PC-3 (cell line): Measurements from ENCODE around the gene SLC7A1. TPM values are rescaled to one million over a fixed set of nuclear protein-coding genes. Genes with fewer than 3 reads are reported as not detected.

Experiments
- ATAC-seq: fragments of 200-7000 bp; cut with Tn5 transposase; 2 replicates; pipeline ENCODE4 v1.9.1; 2020; ENCODE audit warnings: mild to moderate bottlenecking, moderate library complexity
- BruUV-seq: library from RNA; stranded (reverse); fragments of 400-500 nt; replicated peaks from 2 replicates; lab custom pipeline; 2021; lab: Mats Ljungman, UMichigan
- CTCF ChIA-PET: fragments of 300-600 bp; sonication (Branson Sonifier 250); formaldehyde crosslinking; loops from one replicate; lab custom pipeline; 2022; ENCODE audit warnings: antibody characterized with exemption; lab: Charles Lee
- POLR2A ChIA-PET: fragments of 300-600 bp; sonication (Branson Sonifier 250); formaldehyde crosslinking; loops from one replicate; lab custom pipeline; 2022; ENCODE audit warnings: antibody characterized with exemption; ENCODE audit not compliant: unreplicated experiment; lab: Charles Lee
- DNase-seq: peaks from one replicate; pipeline ENCODE4 v3.0.0-alpha.2; 2015
- H2AFZ ChIP-seq: fragments of 300-600 bp; sonication (generic); 2 replicates; pipeline ENCODE4 v1.6.0; 2016; ENCODE audit warnings: antibody characterized with exemption, low read length
- H3F3A ChIP-seq: fragments of 300-600 bp; sonication (generic); one replicate; pipeline ENCODE4 v1.6.0; 2017; ENCODE audit warnings: antibody characterized with exemption, low read length, control low read depth, mild to moderate bottlenecking; ENCODE audit not compliant: unreplicated experiment
- H3K27ac ChIP-seq: fragments of 300-600 bp; sonication (generic); 2 replicates; pipeline ENCODE4 v1.5.1; 2016; ENCODE audit warnings: mild to moderate bottlenecking, low read length
- H3K27me3 ChIP-seq: fragments of 300-600 bp; sonication (generic); 2 replicates; pipeline ENCODE4 v1.6.1; 2016; ENCODE audit warnings: low read length, mixed read lengths
- H3K36me3 ChIP-seq: fragments of 300-600 bp; sonication (generic); 2 replicates; pipeline ENCODE4 v1.6.1; 2016; ENCODE audit warnings: low read depth, mixed run types, low read length, mixed read lengths
- H3K4me1 ChIP-seq: fragments of 300-600 bp; sonication (generic); 2 replicates; pipeline ENCODE4 v1.5.1; 2016; ENCODE audit warnings: low read length; ENCODE audit not compliant: insufficient read depth
- H3K4me2 ChIP-seq: fragments of 300-600 bp; sonication (generic); 2 replicates; pipeline ENCODE4 v1.6.0; 2016; ENCODE audit warnings: low read length
- H3K4me3 ChIP-seq: fragments of 300-600 bp; sonication (generic); 2 replicates; pipeline ENCODE4 v1.5.1; 2016; ENCODE audit warnings: mild to moderate bottlenecking, low read length, mixed read lengths
- H3K79me2 ChIP-seq: fragments of 300-600 bp; sonication (generic); 2 replicates; pipeline ENCODE4 v1.6.1; 2017; ENCODE audit warnings: low read length, mixed read lengths
- H3K9ac ChIP-seq: fragments of 300-600 bp; sonication (generic); 2 replicates; pipeline ENCODE4 v1.6.0; 2016; ENCODE audit warnings: mild to moderate bottlenecking, low read length
- H3K9me2 ChIP-seq: fragments of 300-600 bp; sonication (generic); replicated peaks from 2 replicates; pipeline ENCODE4 v1.6.1; 2016; ENCODE audit warnings: mixed run types, low read length, mixed read lengths
- H3K9me3 ChIP-seq: fragments of 300-600 bp; sonication (generic); 2 replicates; pipeline ENCODE4 v1.6.1; 2016; ENCODE audit warnings: low read length, mixed read lengths
- H4K20me1 ChIP-seq: fragments of 300-600 bp; sonication (generic); 2 replicates; pipeline ENCODE4 v1.6.1; 2016; ENCODE audit warnings: low read length, mixed read lengths
- EZH2 ChIP-seq: fragments of 300-600 bp; sonication (generic); IDR thresholded peaks from one replicate; pipeline ENCODE4 v1.6.1; 2017; ENCODE audit warnings: antibody characterized with exemption, mild to moderate bottlenecking, low read length; ENCODE audit not compliant: unreplicated experiment
- EZH2phosphoT487 ChIP-seq: fragments of 300-600 bp; sonication (generic); IDR thresholded peaks from 2 replicates; pipeline ENCODE4 v1.6.1; 2018; ENCODE audit warnings: mild to moderate bottlenecking, antibody characterized with exemption, low read length, borderline replicate concordance
- intact Hi-C: fragments of 100-400 bp; cut with micrococcal nuclease; formaldehyde crosslinking; loops from 2 replicates; pipeline ENCODE4 v1.9.0; 2023
- total RNA-seq: library from RNA; depleted of rRNA; stranded (reverse); fragments of >200 nt; gene quantifications from 2 replicates; pipeline ENCODE4 v1.2.3, GENCODE V29; 2014
- TF ChIP-seq, protein P1 (sequence below): fragments of 300-600 bp; sonication (generic); conservative IDR thresholded peaks from 2 replicates; pipeline ENCODE4 v1.5.1; 2017; ENCODE audit warnings: antibody characterized with exemption, low read depth, mild to moderate bottlenecking, low read length

SLC7A1 gene
- total RNA-seq, 1 experiment from 2014 or later: 19.5 TPM

DNA sequence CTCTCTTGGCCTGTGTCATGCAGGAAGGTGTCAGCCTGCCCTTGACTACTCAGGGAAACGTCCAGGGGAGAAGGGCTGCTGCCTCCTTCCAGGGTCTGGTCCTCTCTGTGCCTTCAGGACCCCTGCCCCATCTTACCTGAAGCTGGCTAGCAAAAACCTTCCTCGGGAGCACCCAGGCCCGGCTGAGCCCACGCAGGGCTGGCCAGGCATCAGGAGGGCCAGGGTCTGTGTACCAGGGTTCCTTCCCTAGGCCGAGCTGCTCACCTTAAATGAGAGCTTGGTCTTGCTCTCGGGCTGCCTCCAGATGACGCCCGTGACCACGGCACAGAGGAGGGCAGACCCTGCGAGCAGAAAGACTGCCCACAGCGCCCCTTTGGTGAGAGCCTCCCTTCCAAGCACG, 78.6 kb downstream of the SLC7A1 start:
- Histone ChIP-seq H2AFZ (no peak overlapping the region), H4K20me1 (0 out of 2 replicates have a peak, but pooled peaks cover 3% of the 10 kb centered on the region), H3K9me2 (no peaks in the 10 kb centered on the region), H3K36me3 (peaks cover 27% of the 10 kb centered on the region; the same call in 1 of the 2 replicates), H3K27ac (no peak overlapping the region), H3F3A (no peaks in the 10 kb centered on the region), H3K79me2 (no peaks in the 10 kb centered on the region), H3K4me1 (0 out of 2 replicates have a peak, but pooled peaks cover 6% of the 10 kb centered on the region), H3K4me3 (no peak overlapping the region), H3K4me2 (no peak overlapping the region), H3K9ac (no peak overlapping the region), H3K9me3 (no peaks in the 10 kb centered on the region), H3K27me3 (no peaks in the 10 kb centered on the region)
- ChIA-PET POLR2A (no interaction called here), CTCF (no interaction called here)
- DNase-seq (no peak), ATAC-seq (no peak)
- BruUV-seq: no TSS peak
- TF ChIP-seq EZH2 (no peak), EZH2phosphoT487 (no peak)
- TF ChIP-seq, protein P1, sequence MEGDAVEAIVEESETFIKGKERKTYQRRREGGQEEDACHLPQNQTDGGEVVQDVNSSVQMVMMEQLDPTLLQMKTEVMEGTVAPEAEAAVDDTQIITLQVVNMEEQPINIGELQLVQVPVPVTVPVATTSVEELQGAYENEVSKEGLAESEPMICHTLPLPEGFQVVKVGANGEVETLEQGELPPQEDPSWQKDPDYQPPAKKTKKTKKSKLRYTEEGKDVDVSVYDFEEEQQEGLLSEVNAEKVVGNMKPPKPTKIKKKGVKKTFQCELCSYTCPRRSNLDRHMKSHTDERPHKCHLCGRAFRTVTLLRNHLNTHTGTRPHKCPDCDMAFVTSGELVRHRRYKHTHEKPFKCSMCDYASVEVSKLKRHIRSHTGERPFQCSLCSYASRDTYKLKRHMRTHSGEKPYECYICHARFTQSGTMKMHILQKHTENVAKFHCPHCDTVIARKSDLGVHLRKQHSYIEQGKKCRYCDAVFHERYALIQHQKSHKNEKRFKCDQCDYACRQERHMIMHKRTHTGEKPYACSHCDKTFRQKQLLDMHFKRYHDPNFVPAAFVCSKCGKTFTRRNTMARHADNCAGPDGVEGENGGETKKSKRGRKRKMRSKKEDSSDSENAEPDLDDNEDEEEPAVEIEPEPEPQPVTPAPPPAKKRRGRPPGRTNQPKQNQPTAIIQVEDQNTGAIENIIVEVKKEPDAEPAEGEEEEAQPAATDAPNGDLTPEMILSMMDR: no peak
- intact Hi-C loops: no loop called here

GRCh38 chr13:29516012-29516411, 79.5 kb downstream of the SLC7A1 start:
- no peak overlapping the region for H3K4me2 ChIP-seq
- H3K36me3 ChIP-seq: peaks cover 20% of the 10 kb centered on the region; the same call in 1 of the 2 replicates
- 0 out of 2 replicates have a peak, but pooled peaks cover 6% of the 10 kb centered on the region for H3K4me1 ChIP-seq
- CTCF ChIA-PET: no interaction called here
- DNase-seq (no peak), ATAC-seq (no peak)
- no peaks in the 10 kb centered on the region for H3K9me3 ChIP-seq
- H3K27me3 ChIP-seq: no peaks in the 10 kb centered on the region
- H3K27ac ChIP-seq: no peak overlapping the region
- no peaks in the 10 kb centered on the region for H3F3A ChIP-seq
- H3K4me3 ChIP-seq: no peak overlapping the region
- TF ChIP-seq, protein P1: no peak
- TF ChIP-seq EZH2 (no peak), EZH2phosphoT487 (no peak)
- no peak overlapping the region for H2AFZ ChIP-seq
- H3K9me2 ChIP-seq: no peaks in the 10 kb centered on the region
- no peaks in the 10 kb centered on the region for H3K79me2 ChIP-seq
- H4K20me1 ChIP-seq: 0 out of 2 replicates have a peak, but pooled peaks cover 3% of the 10 kb centered on the region
- POLR2A ChIA-PET: no interaction called here
- no TSS peak for BruUV-seq
- no peak overlapping the region for H3K9ac ChIP-seq
- intact Hi-C loops: no loop called here

DNA sequence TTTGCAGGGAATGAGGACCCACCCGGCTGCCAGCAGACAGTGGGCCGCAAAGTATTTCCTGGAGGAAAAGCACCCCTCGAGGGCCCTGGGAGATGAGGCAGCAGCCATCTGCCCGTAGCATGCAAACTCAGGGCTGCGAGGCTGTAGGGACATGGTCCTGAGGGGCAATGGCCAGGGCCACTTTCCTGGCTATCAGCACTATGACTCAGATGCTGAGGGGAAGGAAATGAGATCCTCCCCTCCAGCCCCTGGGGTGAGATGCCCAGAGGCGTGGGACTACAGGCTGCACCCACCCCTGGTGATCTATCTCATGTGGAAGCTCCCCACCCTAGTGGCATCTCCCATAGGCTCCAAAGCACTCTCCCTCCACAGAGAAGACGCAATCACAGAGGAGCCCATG, 80.1 kb downstream of the SLC7A1 start:
- CTCF ChIA-PET: no interaction called here

More for the DNA sequence above, 80.1 kb downstream of the SLC7A1 start:
- Histone ChIP-seq H4K20me1 (0 out of 2 replicates have a peak, but pooled peaks cover 3% of the 10 kb centered on the region), H3K27me3 (no peaks in the 10 kb centered on the region), H3K9me3 (no peaks in the 10 kb centered on the region), H3K4me3 (no peak overlapping the region), H3K9ac (no peak overlapping the region), H3K9me2 (no peaks in the 10 kb centered on the region), H2AFZ (no peak overlapping the region), H3K36me3 (peaks cover 18% of the 10 kb centered on the region; the same call in 1 of the 2 replicates), H3K79me2 (no peaks in the 10 kb centered on the region), H3K4me2 (no peak overlapping the region), H3K27ac (no peak overlapping the region), H3K4me1 (0 out of 2 replicates have a peak, but pooled peaks cover 6% of the 10 kb centered on the region), H3F3A (no peaks in the 10 kb centered on the region)
- TF ChIP-seq EZH2: no peak
- TF ChIP-seq EZH2phosphoT487: no peak
- TF ChIP-seq, protein P1: no peak
- POLR2A ChIA-PET: no interaction called here
- ATAC-seq: no peak
- no TSS peak for BruUV-seq
- no peak for DNase-seq
- intact Hi-C loops: no loop called here
